ENCODE measurements around the gene ADAMTSL3. TPM values are rescaled to one million over a fixed set of nuclear protein-coding genes. Genes with fewer than 3 reads are reported as not detected.

The ADAMTSL3 gene
- polyA plus RNA-seq, 3 donors, result 2.4 to 4.7 (median 4.1) TPM

GRCh38 chr15:83835479-83835878, 181.6 kb downstream of the ADAMTSL3 start:
- DNase-seq, result no peak

- peak; percentile 20 for DNase-seq
These were observed 184.1 kb downstream of the ADAMTSL3 start for GRCh38 chr15:83837945-83838571.

GRCh38 chr15:83838763-83839162, 184.8 kb downstream of the ADAMTSL3 start:
- no peak for DNase-seq

- DNase-seq, result no peak
These were observed 188.4 kb downstream of the ADAMTSL3 start for GRCh38 chr15:83842281-83842680.

GRCh38 chr15:83843471-83843871, 189.5 kb downstream of the ADAMTSL3 start:
- no peak for DNase-seq

- DNase-seq, result no peak
These were observed 190.8 kb downstream of the ADAMTSL3 start for GRCh38 chr15:83844742-83845141.

GRCh38 chr15:83845230-83845629, 191.3 kb downstream of the ADAMTSL3 start:
- DNase-seq, result no peak

GRCh38 chr15:83846847-83847246, 192.9 kb downstream of the ADAMTSL3 start:
- DNase-seq, result no peak

GRCh38 chr15:83848315-83849050, 194.6 kb downstream of the ADAMTSL3 start:
- no peak for DNase-seq

- no peak for DNase-seq
These were observed 196.1 kb downstream of the ADAMTSL3 start for GRCh38 chr15:83850015-83850414.

GRCh38 chr15:83850501-83851245, 196.8 kb downstream of the ADAMTSL3 start:
- no peak for DNase-seq

GRCh38 chr15:83853232-83853631, 199.3 kb downstream of the ADAMTSL3 start:
- DNase-seq, result no peak

- no peak for DNase-seq
These were observed 200.4 kb downstream of the ADAMTSL3 start for GRCh38 chr15:83854321-83854720.

- no peak for DNase-seq
These were observed 201.2 kb downstream of the ADAMTSL3 start for GRCh38 chr15:83854950-83855707.

- DNase-seq, result no peak
These were observed 202.0 kb downstream of the ADAMTSL3 start for GRCh38 chr15:83855956-83856355.

- no peak for DNase-seq
These were observed 205.0 kb downstream of the ADAMTSL3 start for GRCh38 chr15:83858820-83859505.

- no peak for DNase-seq
These were observed 212.8 kb downstream of the ADAMTSL3 start for GRCh38 chr15:83866692-83867091.

- peak; percentile 22 for DNase-seq
These were observed 215.4 kb downstream of the ADAMTSL3 start for GRCh38 chr15:83869341-83869740.

GRCh38 chr15:83871808-83872559, 218.1 kb downstream of the ADAMTSL3 start:
- DNase-seq, result no peak

GRCh38 chr15:83873966-83874365, 220.0 kb downstream of the ADAMTSL3 start:
- DNase-seq, result no peak

- DNase-seq, result no peak
These were observed 226.6 kb downstream of the ADAMTSL3 start for GRCh38 chr15:83880529-83880928.

Measured in renal pelvis (tissue), 4 donors.